Neuronal stem cell (in vitro differentiated cells): Measurements from ENCODE around the gene SRP68.
"Not testable (repeated sequence)": the region's sequence is repeated elsewhere in the genome, so short reads cannot be mapped to it uniquely, and the experiment has no call there.

ENCODE experiments used
- DNase-seq: peaks from one replicate; pipeline ENCODE4 v3.0.0-alpha.2; 2013; ENCODE audit warnings: low spot score
- H2AFZ ChIP-seq: one replicate; pipeline ENCODE4 v1.6.1; 2013; ENCODE audit warnings: mild to moderate bottlenecking, low read length, inconsistent platforms
- H2AK5ac ChIP-seq: 2 replicates; pipeline ENCODE4 v1.6.1; 2013; ENCODE audit warnings: low read depth, mild to moderate bottlenecking, inconsistent platforms, low read length, moderate library complexity, mixed read lengths
- H2BK120ac ChIP-seq: 2 replicates; pipeline ENCODE4 v1.6.1; 2013; ENCODE audit warnings: low read depth, mild to moderate bottlenecking, inconsistent platforms, low read length, moderate library complexity, mixed read lengths
- H2BK12ac ChIP-seq: one replicate; pipeline ENCODE4 v1.6.1; 2013; ENCODE audit warnings: low read length, inconsistent platforms
- H2BK15ac ChIP-seq: 2 replicates; pipeline ENCODE4 v1.6.1; 2013; ENCODE audit warnings: mild to moderate bottlenecking, low read length, inconsistent platforms, mixed read lengths
- H2BK5ac ChIP-seq: one replicate; pipeline ENCODE4 v1.6.1; 2013; ENCODE audit warnings: inconsistent platforms, mild to moderate bottlenecking, low read length, moderate library complexity
- H3K14ac ChIP-seq: one replicate; pipeline ENCODE4 v1.6.1; 2013; ENCODE audit warnings: low read length, inconsistent platforms
- H3K18ac ChIP-seq: 2 replicates; pipeline ENCODE4 v1.6.1; 2013; ENCODE audit warnings: low read length, inconsistent platforms
- H3K23ac ChIP-seq: 2 replicates; pipeline ENCODE4 v1.6.1; 2013; ENCODE audit warnings: low read depth, mild to moderate bottlenecking, mixed read lengths, low read length, inconsistent platforms; ENCODE audit not compliant: poor library complexity
- H3K27ac ChIP-seq: replicated peaks from 3 replicates; pipeline ENCODE4 v1.5.1; 2013; ENCODE audit warnings: low read length, inconsistent platforms
- H3K27me3 ChIP-seq, 3 experiments: 2 replicates each; pipeline ENCODE4 v1.6.1; 2013; ENCODE audit warnings: low read length in 3 of 3, mild to moderate bottlenecking in 2 of 3, inconsistent platforms in 1 of 3, low read depth in 1 of 3, mixed read lengths in 1 of 3, moderate library complexity in 1 of 3; ENCODE audit not compliant: control insufficient read depth in 3 of 3, insufficient read depth in 3 of 3
- H3K36me3 ChIP-seq, 2 donors: replicated peaks in 1 of 2; 2 replicates each; pipeline ENCODE4 v1.6.1; 2013; ENCODE audit warnings: low read length in 2 of 2; ENCODE audit not compliant: control insufficient read depth in 2 of 2, insufficient read depth in 2 of 2
- H3K4ac ChIP-seq: 2 replicates; pipeline ENCODE4 v1.6.1; 2013; ENCODE audit warnings: inconsistent platforms, mild to moderate bottlenecking, low read length, moderate library complexity
- H3K4me1 ChIP-seq, 2 donors: 1 replicate in 1 of 2; 2 replicates in 1 of 2; pipeline ENCODE4 v1.6.1; 2013; ENCODE audit warnings: low read length in 2 of 2, low read depth in 1 of 2; ENCODE audit not compliant: control insufficient read depth in 2 of 2, insufficient read depth in 1 of 2
- H3K4me2 ChIP-seq: one replicate; pipeline ENCODE4 v1.6.1; 2013; ENCODE audit warnings: mild to moderate bottlenecking, low read length, inconsistent platforms; ENCODE audit not compliant: insufficient read depth, poor library complexity, severe bottlenecking
- H3K4me3 ChIP-seq, 2 donors: 2 replicates each; pipeline ENCODE4 v1.5.1; 2013; ENCODE audit warnings: low read length in 2 of 2, mild to moderate bottlenecking in 2 of 2, inconsistent platforms in 1 of 2, moderate library complexity in 1 of 2
- H3K79me1 ChIP-seq: one replicate; pipeline ENCODE4 v1.6.1; 2013; ENCODE audit warnings: low read depth, mild to moderate bottlenecking, inconsistent platforms, low read length, moderate library complexity
- H3K9ac ChIP-seq: one replicate; pipeline ENCODE4 v1.6.1; 2013; ENCODE audit warnings: mild to moderate bottlenecking, low read depth, low read length, inconsistent platforms; ENCODE audit not compliant: poor library complexity
- H3K9me3 ChIP-seq, 2 donors: replicated peaks in 1 of 2; 2 replicates each; pipeline versions ENCODE3 to v1.6.1; 2013; ENCODE audit warnings: low read length in 2 of 2, mild to moderate bottlenecking in 2 of 2, inconsistent platforms in 1 of 2, low read depth in 1 of 2, mixed read lengths in 1 of 2, moderate library complexity in 1 of 2; ENCODE audit not compliant: control insufficient read depth in 2 of 2, insufficient read depth in 1 of 2
- H4K8ac ChIP-seq: one replicate; pipeline ENCODE4 v1.6.1; 2013; ENCODE audit warnings: low read depth, mild to moderate bottlenecking, inconsistent platforms, low read length, moderate library complexity
- H4K91ac ChIP-seq: one replicate; pipeline ENCODE4 v1.6.1; 2013; ENCODE audit warnings: low read length, low read depth, mild to moderate bottlenecking, inconsistent platforms; ENCODE audit not compliant: poor library complexity
- WGBS, 2 donors: extraction: QIAGEN DNeasy Blood & Tissue Kit; methylation state at CpG; one replicate each; pipeline ENCODE4 v1.1.7; 2013; ENCODE audit warnings: missing lambda C conversion rate in 2 of 2, mixed read lengths in 1 of 2; ENCODE audit not compliant: insufficient read length in 2 of 2, insufficient replicate concordance in 1 of 2; ENCODE audit errors: extremely low coverage in 2 of 2; 5-methylcytosine and 5-hydroxymethylcytosine counted together

Gene SRP68

GRCh38 chr17:76046064-76046463, 26.3 kb downstream of the SRP68 start:
- H2BK120ac ChIP-seq, result no peak overlapping the region
- DNase-seq, result no peak
- H3K9me3 ChIP-seq, result no peaks in the 10 kb centered on the region
- H3K36me3 ChIP-seq, result peaks cover 62 to 96% of the 10 kb centered on the region in 2 donors
- no peak overlapping the region for H3K18ac ChIP-seq
- no peak overlapping the region for H2BK15ac ChIP-seq
- no CpG with 5 or more reads among the region's 8 CpGs for WGBS, 2 donors
- no peak overlapping the region for H3K4me2 ChIP-seq
- peaks cover 0 to 1% (median 0%) of the 10 kb centered on the region in 3 experiments for H3K27me3 ChIP-seq
- no peak overlapping the region for H2AK5ac ChIP-seq
- no peak overlapping the region for H3K4ac ChIP-seq
- H2BK5ac ChIP-seq, result no peak overlapping the region
- peaks cover 1% of the 10 kb centered on the region for H3K79me1 ChIP-seq
- H3K14ac ChIP-seq, result no peak overlapping the region
- no peak overlapping the region for H2BK12ac ChIP-seq
- H2AFZ ChIP-seq, result no peak overlapping the region
- no peak overlapping the region for H3K4me3 ChIP-seq
- no peak overlapping the region for H3K23ac ChIP-seq
- H4K91ac ChIP-seq, result no peak overlapping the region
- no peak overlapping the region for H3K27ac ChIP-seq
- H3K4me1 ChIP-seq, result peaks cover 1 to 12% of the 10 kb centered on the region in 2 donors
- no peak overlapping the region for H3K9ac ChIP-seq
- no peak overlapping the region for H4K8ac ChIP-seq

GRCh38 chr17:76044475-76045007, 27.8 kb downstream of the SRP68 start:
- H2AK5ac ChIP-seq, H2AFZ ChIP-seq, H3K14ac ChIP-seq, H3K4me2 ChIP-seq, H2BK5ac ChIP-seq, DNase-seq, H2BK120ac ChIP-seq, H2BK15ac ChIP-seq, H3K9ac ChIP-seq, H3K23ac ChIP-seq, H4K8ac ChIP-seq, H3K18ac ChIP-seq, H3K4me3 ChIP-seq, H3K4ac ChIP-seq, H2BK12ac ChIP-seq, H3K79me1 ChIP-seq, H4K91ac ChIP-seq, H3K27me3 ChIP-seq, H3K4me1 ChIP-seq, H3K9me3 ChIP-seq: not testable (repeated sequence)
- H3K27ac ChIP-seq, result peak overlapping the region; percentile 27
- H3K36me3 ChIP-seq, result peaks cover 68 to 96% of the 10 kb centered on the region in 2 donors
- no CpG with 5 or more reads among the region's 11 CpGs for WGBS, 2 donors

DNA sequence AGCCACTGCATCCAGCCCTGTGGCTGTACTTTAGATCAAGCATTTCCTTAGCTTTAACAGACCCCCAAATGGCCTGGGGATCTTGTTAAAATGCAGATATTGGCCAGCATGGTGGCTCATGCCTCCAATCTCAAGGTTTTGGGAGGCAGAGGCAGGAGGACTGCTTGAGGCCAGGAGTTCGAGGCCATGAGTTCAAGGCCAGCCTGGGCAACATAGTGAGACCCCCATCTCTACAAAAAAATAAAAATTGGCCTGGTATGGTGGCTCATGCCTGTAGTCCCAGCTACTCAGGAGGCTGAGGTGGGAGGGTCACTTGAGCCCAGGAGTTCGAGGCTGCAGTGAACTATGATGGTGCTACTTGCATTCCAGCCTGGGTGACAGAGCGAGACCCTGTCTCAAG, 29.4 kb downstream of the SRP68 start:
- H2BK15ac ChIP-seq, H3K18ac ChIP-seq, H3K27ac ChIP-seq, H3K23ac ChIP-seq, H3K9me3 ChIP-seq, H3K4me1 ChIP-seq, H4K91ac ChIP-seq, H3K4me3 ChIP-seq, H2AFZ ChIP-seq, H2BK120ac ChIP-seq, DNase-seq, H2BK5ac ChIP-seq, H2BK12ac ChIP-seq, H2AK5ac ChIP-seq, H3K9ac ChIP-seq, H3K27me3 ChIP-seq, H3K4ac ChIP-seq, H4K8ac ChIP-seq, H3K14ac ChIP-seq, H3K4me2 ChIP-seq, H3K79me1 ChIP-seq: not testable (repeated sequence)
- peaks cover 61 to 96% of the 10 kb centered on the region in 2 donors for H3K36me3 ChIP-seq
- no CpG with 5 or more reads among the region's 3 CpGs for WGBS, 2 donors

DNA sequence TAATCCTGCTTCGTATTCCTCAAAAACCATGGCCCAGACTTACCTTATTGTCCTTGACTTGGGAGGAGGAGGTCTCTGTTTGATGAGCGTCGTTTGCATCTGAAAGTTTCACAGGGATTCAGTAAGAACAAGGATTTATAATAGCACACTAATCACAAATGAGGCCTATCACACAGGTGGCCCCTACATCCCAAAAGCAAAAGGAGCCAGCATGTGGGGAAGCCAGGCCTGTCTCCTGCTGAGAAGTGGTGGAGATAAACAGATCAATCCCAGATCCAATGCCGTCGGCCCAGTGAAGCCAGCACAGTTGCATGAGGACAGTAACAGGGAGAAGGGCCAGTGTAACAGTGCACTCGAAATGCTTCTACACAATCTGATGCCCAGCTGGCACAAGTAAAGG, 31.9 kb downstream of the SRP68 start:
- Histone ChIP-seq H4K91ac (no peak overlapping the region), H3K23ac (no peak overlapping the region), H3K9ac (no peak overlapping the region), H3K4ac (no peak overlapping the region), H3K9me3 (no peaks in the 10 kb centered on the region), H2BK15ac (no peak overlapping the region), H3K27ac (no peak overlapping the region), H3K79me1 (no peaks in the 10 kb centered on the region), H3K4me1 (peaks cover 0 to 8% of the 10 kb centered on the region in 2 donors), H2BK12ac (no peak overlapping the region), H2BK120ac (no peak overlapping the region), H2AFZ (no peak overlapping the region), H2BK5ac (no peak overlapping the region), H4K8ac (no peak overlapping the region), H3K27me3 (peaks cover 0 to 1% (median 0%) of the 10 kb centered on the region in 3 experiments), H3K14ac (no peak overlapping the region), H3K4me2 (no peak overlapping the region), H3K18ac (no peak overlapping the region), H3K36me3 (peaks cover 46 to 86% of the 10 kb centered on the region in 2 donors), H2AK5ac (no peak overlapping the region), H3K4me3 (peak overlapping the region in 1 of 2 donors; percentile 39)
- no CpG with 5 or more reads among the region's 6 CpGs for WGBS, 2 donors
- no peak for DNase-seq
